HG02623 (cell line): ENCODE results near the gene ARRDC2.
"Not testable (repeated sequence)": the region's sequence is repeated elsewhere in the genome, so short reads cannot be mapped to it uniquely, and the experiment has no call there.

Source experiments
- ATAC-seq: cut with Tn5 transposase; IDR thresholded peaks from one replicate; pipeline ENCODE4 v1.9.1; 2021; ENCODE audit warnings: moderate library complexity; ENCODE audit not compliant: unreplicated experiment

ARRDC2 gene

DNA sequence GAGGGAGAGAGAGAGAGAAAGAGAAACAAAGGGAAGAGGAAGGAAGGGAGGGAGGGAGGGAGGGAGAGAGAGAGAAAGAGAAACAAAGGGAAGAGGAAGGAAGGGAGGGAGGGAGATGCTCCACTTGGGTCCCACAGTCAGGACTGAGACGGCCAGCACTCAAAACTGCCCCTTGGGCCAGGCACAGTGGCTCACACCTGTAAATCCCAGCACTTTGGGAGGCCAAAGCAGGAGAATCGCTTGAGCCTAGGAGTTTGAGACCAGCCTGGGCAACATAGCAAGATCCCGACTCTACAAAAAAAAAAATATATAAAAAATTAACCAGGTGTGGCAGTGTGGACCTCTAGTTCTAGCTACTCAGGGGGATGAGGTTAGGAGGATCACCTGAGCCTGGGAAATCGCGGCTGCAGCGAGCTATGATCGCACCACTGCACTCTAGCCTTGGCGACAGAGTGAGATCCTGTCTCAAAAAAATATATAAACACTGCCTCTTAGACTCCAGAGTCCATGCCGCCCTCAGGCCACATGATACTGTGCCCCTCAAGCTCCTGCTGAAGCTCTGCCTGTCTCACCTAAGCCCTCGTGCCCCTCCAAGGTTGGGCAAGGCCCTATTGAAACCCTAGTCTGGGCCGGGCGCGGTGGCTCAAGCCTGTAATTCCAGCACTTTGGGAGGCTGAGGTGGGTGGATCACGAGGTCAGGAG, 8.4 kb downstream of the ARRDC2 start:
- ATAC-seq: no peak

DNA sequence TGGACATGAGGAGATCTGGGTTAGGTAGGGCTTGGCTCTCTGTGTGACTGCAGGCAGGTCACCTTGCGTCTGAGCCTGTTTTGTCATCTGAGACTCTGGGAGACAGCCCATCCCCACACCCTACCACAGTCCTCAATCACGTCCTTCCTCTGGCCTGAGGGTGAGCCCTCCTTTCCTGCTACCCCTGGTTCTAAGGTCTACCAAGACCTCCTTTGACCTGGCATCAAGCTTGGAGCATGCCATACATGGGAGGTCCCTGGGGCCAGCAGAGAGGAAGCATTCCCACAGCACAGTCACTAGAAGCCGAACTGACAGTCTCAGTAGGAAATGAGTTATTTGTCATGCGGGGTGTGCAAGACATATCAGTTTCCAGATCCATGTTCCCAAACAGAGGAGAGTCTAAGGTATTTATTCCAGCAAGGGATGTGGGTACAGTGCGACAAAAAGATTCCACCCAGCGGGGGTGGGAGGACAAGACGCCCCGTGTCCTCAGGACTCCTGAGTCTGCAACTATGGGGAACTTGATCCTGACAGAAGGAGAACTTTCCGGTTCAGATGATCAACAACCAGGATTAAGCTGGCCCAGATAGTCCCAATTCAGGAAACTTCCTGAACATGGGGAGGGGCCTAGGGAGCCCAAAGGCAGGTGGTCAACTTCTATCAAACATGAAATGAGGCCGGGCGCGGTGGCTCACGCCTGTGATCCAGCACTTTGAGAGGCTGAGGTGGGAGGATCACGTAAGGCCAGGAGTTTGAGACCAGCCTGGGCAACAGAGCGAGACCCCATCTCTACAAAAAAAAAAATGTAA, 9.5 kb downstream of the ARRDC2 start:
- no peak for ATAC-seq

DNA sequence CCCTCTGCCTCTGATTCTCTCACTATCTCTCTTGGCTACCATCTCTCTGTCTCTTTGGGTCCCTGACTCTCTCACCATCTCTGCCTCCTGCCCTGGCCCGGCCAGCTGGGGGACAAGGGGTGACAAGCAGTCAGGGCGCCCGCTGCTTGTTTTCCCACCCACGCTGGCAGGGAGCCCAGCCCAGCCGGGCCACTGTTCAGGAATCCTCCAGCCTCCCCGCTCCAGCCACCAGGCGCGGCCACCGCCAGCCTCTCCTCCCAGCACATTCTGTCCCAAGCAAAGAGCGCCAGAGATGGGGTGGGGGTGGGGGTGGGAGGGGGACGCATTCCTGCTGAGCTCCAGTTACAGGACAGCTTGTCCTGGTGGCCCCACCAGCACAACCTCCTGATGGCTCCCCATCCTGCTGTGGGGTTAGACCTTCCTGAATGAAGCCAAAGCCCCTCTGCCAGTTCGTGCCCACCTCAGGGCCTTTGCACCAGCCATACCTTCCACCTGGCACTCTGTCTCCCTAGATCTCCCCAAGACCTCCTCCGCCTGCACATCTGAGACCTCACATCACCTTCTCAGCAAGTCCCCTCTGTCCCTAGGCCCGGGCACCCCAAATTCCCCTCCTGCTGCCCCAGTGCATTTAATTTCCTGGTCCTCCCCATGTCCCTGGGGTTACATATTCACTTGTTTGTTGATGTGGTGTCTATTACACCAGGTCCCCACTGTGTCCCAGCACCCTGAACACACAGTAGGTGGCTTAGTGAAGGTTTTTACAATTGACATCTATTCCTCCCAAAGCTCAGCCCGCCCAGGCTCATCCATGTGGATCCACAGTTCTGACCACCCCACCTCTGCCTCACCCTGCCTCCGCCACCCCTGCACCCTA, 12.5 kb downstream of the ARRDC2 start:
- ATAC-seq: no peak

DNA sequence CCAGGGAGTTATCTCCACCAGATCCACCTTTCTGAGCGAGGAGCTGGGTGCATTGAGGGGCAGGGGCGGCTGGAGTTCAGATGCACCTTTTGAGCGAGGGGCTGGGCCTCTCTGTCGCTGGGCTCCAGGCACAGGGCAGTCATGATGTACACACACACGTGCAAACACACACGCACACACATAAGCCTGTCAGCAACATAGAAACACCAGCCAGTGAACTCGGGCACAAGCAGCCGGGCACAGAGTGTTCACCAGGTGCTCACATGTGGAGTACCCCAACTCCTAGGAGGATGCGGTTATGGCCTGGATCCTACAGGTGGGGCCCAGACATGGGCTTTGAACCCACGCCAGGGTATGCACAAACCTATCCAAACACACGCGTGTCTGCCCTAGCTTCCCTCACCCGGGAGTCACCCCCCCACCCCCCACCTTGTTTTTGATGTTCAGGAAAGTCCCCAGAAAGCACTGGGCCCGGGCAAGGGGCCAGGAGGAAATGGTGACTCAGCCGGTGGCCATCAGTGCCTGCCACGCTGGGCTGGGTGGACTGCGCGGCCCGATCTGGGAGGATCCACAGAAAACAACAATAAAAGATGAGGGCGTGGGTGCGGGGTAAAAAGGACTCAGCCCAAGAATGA, 13.3 kb downstream of the ARRDC2 start:
- ATAC-seq: no peak

DNA sequence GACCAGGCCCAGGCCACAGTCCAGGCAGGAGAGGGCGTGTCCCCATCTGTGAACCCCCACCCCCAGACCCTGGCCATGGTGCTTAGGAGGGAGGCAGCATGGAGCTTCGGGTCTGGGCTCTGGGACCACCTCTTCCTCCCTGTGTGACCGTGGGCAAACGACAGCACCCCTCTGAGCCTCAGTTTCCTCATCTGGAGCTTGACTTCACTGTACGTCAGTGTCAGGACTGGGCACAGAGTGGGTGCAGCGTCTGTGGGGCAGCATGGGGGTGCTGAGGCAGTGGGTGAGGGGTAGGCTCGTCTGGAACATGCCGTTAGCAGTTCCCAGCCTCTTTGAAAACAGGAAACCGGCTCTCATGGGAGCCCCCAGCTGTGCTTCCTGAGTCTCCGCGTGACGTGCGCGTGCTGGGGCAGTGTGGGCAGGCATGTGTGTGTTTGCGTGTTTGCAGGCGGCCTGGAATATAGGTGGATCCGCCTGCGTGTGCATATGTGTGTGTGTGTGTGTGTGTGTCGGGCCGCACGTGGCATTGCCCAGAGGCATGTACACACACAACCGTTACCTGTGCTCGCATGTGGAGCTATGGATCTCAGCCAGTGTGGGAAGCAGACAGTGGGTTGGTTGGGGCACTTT, 15.8 kb downstream of the ARRDC2 start:
- ATAC-seq: no peak

DNA sequence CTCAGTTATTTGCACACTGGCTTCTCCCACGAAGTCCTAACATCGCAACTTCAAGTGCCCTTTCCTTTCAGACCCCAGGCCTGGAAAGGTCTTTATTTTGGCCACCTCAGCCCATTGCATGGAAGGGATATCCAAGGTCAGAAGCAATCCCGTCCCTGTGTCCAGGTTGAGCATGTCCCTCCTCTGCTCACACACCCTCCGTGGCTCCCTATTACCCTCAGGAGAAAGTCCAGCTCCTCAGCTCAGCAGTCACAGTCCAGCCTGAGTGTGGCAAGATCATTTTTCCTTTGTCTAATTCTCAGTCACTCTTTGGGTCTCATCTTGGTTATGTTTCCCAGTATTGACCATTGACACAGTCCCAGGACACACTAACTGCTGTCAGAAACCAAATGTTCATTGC, 19.2 kb downstream of the ARRDC2 start:
- no peak for ATAC-seq

DNA sequence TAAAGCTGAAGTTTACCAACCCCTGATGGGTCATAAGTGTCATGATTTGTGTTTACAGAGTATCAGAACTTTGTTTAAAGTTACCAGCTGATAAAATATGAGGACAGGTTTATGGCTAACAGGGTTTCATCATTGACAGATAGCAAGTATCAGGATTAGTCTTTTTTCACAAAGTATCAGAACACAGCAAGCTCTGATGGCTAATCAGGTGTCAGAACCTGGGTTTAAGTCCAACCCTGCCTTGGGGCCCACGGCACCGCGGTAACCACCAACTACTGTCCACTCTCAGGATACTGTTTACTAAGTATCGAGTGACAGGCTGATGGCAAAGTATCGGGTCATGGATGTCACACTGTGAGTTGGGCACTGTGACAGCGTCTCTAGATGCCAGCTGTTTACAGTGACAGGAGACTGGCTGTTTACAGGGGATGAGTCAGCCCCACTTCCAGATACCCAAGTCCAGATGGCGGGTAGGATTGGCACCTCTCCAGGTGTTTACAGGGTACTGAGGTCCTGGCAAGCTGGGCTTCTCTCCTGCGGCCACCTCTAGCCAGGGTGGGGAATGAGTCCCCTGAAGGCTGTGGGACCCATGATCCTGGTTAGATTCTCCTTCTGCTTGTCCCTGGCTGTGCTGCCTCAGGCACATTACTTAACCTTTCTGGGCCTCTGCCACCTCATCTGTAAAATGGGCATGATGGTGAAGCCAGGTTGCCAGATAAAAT, 21.8 kb downstream of the ARRDC2 start:
- ATAC-seq: no peak

DNA sequence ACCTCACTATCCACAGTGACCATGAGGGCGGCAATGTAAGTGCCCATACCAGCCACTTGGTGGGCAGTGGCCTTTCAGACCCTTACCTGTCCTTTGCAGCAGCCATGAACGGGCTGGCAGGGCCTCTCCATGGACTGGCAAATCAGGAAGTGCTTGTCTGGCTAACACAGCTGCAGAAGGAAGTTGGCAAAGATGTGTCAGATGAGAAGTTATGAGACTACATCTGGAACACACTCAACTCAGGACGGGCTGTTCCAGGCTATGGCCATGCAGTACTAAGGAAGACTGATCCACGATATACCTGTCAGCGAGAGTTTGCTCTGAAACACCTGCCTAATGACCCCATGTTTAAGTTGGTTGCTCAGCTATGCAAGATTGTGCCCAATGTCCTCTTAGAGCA, 23.4 kb downstream of the ARRDC2 start:
- not testable (repeated sequence) for ATAC-seq

DNA sequence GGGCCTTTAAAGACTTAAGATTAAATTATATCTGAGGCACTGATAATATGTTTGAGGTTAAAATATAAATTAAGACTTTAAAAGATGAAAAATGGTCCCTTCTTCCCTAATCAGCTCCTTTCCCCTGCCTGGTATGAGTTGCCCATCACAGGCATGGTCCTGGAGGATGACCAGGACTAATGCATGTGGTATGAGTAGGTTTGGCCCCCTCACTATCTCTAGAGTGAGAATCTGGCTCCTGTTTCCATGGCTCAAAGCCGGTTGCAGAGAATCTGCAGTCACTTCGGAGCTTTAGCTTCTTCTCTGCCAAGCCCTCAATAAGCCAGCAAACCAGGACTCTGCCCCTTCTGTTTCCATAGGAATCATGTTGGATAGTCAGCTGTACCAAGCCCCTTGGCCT, 24.1 kb downstream of the ARRDC2 start:
- not testable (repeated sequence) for ATAC-seq

DNA sequence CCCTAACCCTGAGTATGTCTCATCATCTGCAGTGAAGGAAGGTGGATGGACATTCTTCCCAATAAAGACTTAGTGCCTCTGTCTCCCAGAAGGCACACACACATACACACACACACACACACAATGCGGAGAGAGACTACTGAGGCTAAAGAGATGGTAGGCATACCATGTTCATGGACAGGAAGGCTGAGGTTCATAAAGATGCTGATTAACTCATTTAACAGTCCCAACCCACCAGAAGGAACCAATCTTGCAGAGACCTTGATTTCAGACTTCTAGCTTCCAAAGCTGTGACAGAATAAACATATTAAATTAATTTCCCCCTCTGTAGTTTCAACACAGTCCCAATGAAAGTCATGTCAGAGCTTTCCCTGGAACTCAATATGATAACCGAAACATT, 33.1 kb downstream of the ARRDC2 start:
- ATAC-seq: no peak

DNA sequence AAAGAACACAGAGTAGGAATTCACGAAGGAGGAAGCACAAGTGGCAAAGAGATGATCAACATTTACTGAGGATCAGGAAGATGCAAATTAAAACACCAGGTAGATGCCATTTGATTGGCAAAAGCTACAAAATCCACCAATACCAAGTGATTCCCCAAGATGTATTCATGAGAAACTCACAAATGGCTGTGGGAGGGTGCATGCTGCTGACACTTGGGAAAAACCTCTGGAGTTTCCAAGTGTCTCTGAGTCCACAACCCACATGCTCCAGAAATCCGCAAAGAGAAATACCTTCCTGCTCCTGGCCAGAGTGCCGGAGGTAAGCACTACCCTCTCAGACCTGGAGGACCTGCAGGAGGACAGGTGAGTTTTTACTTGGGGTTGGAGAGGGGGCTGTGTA, 35.7 kb downstream of the ARRDC2 start:
- no peak for ATAC-seq

DNA sequence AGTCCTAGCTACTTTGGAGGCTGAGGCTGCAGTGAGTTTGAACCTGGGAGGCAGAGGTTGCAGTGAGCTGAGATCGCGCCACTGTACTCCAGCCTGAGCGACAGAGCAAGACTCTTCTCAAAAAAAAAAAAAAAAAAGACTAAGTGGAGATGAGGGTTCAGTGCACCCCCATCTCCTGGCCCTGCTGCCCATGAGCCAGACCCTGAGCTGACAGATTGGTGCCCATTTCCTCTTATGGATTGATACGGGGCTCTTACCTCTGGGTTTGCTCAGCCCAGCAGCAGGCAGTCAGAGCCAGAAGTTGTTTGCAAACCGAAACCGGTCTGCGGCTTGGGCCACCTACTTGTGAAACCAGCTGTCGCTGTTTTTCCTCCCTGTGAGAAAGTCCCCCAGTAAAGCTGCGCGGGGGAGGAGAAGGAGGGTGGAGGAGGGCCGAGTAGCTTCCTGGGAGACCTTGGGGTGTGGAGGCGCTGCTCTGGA, 36.9 kb downstream of the ARRDC2 start:
- peak; percentile 89 for ATAC-seq

DNA sequence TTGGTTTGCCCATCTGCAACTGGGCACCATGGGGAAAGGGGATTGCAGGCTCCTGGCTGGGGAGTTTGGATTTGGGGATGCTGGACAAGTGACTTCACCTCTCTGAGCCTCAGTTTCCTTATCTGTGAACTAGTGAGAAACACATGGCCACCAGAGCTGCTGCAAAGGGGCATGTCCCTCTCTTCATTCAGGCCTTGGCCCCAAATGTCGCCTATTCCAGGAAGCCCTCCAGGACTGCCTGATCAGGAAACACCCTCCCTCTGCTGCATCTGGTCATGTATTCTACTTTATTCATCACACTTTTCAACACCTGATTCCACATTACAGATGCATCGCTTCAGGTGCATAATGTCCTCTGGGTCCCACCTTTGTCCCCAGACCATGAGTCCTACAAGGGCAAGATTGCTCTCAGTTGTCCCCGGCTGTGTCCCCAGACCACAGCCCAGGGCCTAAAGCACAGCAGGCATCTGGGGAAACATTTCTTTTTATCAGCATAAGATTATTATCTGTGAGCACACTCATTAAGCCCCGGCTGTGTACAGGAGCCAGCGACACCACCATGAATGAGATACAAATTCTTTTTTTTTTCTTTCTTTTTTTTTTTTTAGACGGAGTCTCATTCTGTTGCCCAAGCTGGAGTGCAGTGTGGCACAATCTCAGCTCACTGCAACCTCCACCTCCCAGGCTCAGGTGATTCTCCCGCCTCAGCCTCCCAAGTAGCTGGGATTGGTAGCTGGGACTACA, 37.5 kb downstream of the ARRDC2 start:
- ATAC-seq: no peak

DNA sequence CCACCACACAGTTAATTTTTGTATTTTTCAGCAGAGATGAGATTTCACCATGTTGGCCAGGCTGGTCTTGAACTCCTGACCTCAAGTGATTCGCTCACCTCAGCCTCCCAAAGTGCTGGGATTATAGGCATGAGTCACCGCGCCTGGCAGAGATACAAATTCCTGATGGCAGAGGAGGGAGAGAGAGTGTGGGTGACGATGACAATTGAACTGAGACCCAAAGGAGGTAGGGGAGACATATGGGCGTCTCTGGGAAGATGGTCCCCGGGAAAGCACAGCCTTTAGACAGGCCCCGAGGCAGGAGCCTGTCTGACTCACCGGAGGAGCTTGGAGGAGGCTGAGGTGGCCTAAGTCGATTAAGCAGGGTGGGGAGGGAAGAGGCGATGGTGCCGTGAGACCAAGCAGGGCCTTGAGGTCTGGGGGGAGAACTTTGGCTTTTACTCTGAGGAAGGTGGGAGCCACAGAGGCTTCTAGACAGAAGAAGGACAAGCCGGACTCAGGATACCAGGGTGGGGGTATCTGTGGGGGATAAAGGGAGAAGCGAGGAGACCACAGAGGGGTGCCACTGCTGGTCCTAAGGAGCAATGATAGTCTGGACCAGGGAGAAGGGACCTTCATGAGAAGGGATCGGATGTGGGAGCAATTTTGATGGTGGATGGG, 38.2 kb downstream of the ARRDC2 start:
- ATAC-seq: no peak

DNA sequence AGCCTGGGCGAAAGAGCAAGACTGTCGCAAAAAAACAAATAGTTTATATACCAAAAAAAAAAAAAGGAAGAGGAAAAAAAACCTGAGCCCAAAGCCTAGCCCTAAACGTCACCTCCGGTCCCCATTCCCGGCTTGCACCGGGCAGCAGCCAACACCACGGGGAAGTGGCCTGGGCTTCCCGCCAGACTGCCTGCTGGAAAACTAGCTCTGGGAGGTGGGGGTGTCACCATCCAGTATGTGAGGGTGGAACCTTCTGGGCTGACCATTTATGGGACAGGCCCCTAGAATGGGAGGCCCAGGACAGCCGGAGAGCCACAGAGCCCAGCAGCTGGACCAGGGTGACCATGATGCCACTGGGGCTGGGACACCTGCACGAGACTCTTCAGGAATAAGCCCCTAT, 41.4 kb downstream of the ARRDC2 start:
- no peak for ATAC-seq

DNA sequence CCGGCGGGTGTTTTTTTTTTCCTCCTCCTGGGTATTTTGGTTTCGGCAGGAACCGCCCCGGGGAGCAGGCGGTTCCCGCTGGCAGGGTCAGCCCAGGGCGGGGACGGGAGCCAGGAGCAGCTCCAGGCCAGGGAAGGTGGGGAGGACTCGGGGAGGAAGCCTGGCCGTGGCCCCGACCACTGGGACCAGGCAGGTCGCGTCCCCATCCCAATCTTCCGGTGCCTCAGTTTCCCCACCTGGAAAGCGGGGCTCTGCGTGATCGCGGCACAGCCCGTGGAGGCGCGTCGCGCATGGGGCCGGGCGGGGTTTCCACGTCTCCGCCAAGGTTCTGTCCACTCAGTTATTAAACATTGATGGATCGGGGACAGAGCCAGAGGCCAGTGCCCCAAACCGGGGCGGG, 43.9 kb downstream of the ARRDC2 start:
- ATAC-seq: no peak

DNA sequence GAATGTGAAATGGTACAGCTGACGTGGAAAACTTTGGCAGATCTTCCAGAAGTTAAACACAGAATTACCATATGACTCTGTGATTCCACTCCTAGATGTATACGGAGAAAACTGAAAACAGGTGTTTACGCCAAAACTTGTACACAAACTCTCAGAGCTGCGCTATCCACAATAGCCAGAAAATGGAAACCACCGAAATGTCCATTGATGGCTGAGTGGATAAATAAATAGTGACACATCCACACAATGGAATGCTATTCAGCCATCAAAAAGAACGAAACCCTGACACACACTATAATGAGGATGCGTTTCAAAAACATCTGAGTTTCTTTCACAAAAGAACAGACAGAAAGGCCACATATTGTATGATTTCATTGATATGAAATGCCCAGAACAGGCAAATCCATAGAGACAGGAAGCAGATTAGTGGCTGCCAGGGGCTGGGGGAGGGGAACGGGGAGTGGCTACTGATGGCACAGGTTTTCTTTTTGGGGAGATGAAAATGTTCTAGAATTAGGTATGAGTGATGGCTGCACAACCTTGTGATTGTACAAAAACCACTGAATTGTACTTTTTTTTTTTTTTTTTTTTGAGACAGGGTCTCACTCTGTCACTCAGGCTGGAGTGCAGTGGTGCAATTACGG, 45.7 kb downstream of the ARRDC2 start:
- ATAC-seq: no peak

DNA sequence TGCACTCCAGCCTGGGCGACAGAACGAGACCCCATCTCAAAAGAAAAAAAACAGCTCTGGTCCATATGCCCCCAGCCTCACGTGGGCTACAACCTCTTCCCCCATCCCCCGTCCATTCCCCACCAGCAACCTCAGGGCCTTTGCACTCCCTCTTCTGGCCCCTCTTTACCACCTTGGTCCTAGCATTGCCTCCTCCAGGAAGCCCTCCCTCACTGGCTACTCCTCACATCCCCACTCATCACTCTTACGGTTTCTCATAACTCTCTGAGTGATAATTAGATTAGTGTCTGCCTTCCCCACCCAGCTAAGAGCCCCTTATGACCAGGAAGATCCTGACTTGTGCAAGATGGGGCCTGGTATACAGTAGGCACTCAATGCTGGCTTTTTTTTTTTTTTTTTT, 48.0 kb downstream of the ARRDC2 start:
- no peak for ATAC-seq
